Thyroid gland (tissue), 4 donors: Measurements from ENCODE around the gene RNGTT. TPM values are rescaled to one million over a fixed set of nuclear protein-coding genes. Genes with fewer than 3 reads are reported as not detected.

Source experiments
- DNase-seq, 2 donors: peaks; one replicate each; pipeline ENCODE4 v3.0.0-alpha.2; 2019
- H3K27ac ChIP-seq, 3 donors: fragments of 200-600 bp; sonication (generic); 1 replicate in 2 of 3; 2 replicates in 1 of 3; pipeline ENCODE4 v1.5.1; 2016 to 2019; ENCODE audit warnings: mild to moderate bottlenecking in 1 of 3, moderate library complexity in 1 of 3
- H3K27me3 ChIP-seq: fragments of 200-600 bp; sonication (generic); one replicate; pipeline ENCODE4 v1.5.1; 2019
- H3K36me3 ChIP-seq, 2 donors: fragments of 200-600 bp; sonication (generic); one replicate each; pipeline ENCODE4 v1.5.1; 2016 to 2019
- H3K4me1 ChIP-seq, 2 donors: fragments of 200-600 bp; sonication (generic); one replicate each; pipeline ENCODE4 v1.5.1; 2017 to 2019
- H3K4me3 ChIP-seq, 3 donors: fragments of 200-600 bp; sonication (generic); replicated peaks in 1 of 3; 1 replicate in 2 of 3; 2 replicates in 1 of 3; pipeline ENCODE4 v1.5.1; 2016; ENCODE audit warnings: mild to moderate bottlenecking in 1 of 3
- H3K9me3 ChIP-seq: fragments of 200-600 bp; sonication (generic); one replicate; pipeline ENCODE4 v1.5.1; 2017
- CTCF ChIP-seq, 6 experiments: fragments of 200-600 bp in 3 of 6; fragments of 450-650 bp in 3 of 6; sonication (generic) in 3 of 6; IDR thresholded peaks; one replicate each; pipeline ENCODE4 v1.5.1; 2016 to 2019; ENCODE audit warnings: antibody characterized with exemption in 6 of 6, mild to moderate bottlenecking in 2 of 6, inconsistent platforms in 1 of 6, moderate library complexity in 1 of 6
- POLR2A ChIP-seq, 2 donors: fragments of 450-650 bp; IDR thresholded peaks; one replicate each; pipeline ENCODE4 v1.6.1; 2017; ENCODE audit warnings: antibody characterized with exemption in 2 of 2, mild to moderate bottlenecking in 2 of 2, moderate library complexity in 1 of 2
- WGBS, 2 donors: methylation state at CpG; one replicate each; pipeline ENCODE4 v1.1.5; 2017; 5-methylcytosine and 5-hydroxymethylcytosine counted together
- intact Hi-C: fragments of 100-400 bp; cut with DNase I; formaldehyde crosslinking; loops from one replicate; pipeline ENCODE4 v1.15.1; 2023
- total RNA-seq, 4 donors: library from RNA; depleted of rRNA; stranded (reverse); fragments of >200 nt; gene quantifications; one replicate each; pipeline ENCODE4 v1.2.3, GENCODE V29; 2016

RNGTT gene
- total RNA-seq, 4 donors from 2014 or later = 19.1 to 31.4 (median 24.8) TPM

- intact Hi-C loops = no loop called here
- H3K4me3 ChIP-seq = no peak overlapping the region
- no peaks in the 10 kb centered on the region for H3K27me3 ChIP-seq
- DNase-seq = no peak
- no peak for TF ChIP-seq POLR2A (IDR thresholded peaks at IDR 0.05)
- no peak for TF ChIP-seq CTCF (IDR thresholded peaks at IDR 0.05)
- no peaks in the 10 kb centered on the region for H3K36me3 ChIP-seq
- WGBS, 2 donors = 66 to 67% methylated on average over 3 of the region's 3 CpGs
- H3K27ac ChIP-seq = no peak overlapping the region
- H3K4me1 ChIP-seq = no peaks in the 10 kb centered on the region
- H3K9me3 ChIP-seq = no peaks in the 10 kb centered on the region
Measured at GRCh38 chr6:88605271-88605670, 358.1 kb downstream of the RNGTT start.

- TF ChIP-seq CTCF (IDR thresholded peaks at IDR 0.05) (no peak), POLR2A (IDR thresholded peaks at IDR 0.05) (no peak)
- intact Hi-C loops = no loop called here
- Histone ChIP-seq H3K27me3 (no peaks in the 10 kb centered on the region), H3K4me1 (no peaks in the 10 kb centered on the region), H3K27ac (no peak overlapping the region), H3K36me3 (no peaks in the 10 kb centered on the region), H3K9me3 (no peaks in the 10 kb centered on the region), H3K4me3 (no peak overlapping the region)
- 80 to 85% methylated on average over 6 of the region's 6 CpGs for WGBS, 2 donors
- DNase-seq = no peak
Measured at GRCh38 chr6:88599571-88599970, 363.8 kb downstream of the RNGTT start.

GRCh38 chr6:88596801-88597200, 366.6 kb downstream of the RNGTT start:
- H3K27me3 ChIP-seq = no peaks in the 10 kb centered on the region
- intact Hi-C loops = no loop called here
- H3K9me3 ChIP-seq = no peaks in the 10 kb centered on the region
- no peak overlapping the region for H3K4me3 ChIP-seq
- TF ChIP-seq CTCF (IDR thresholded peaks at IDR 0.05) (no peak), POLR2A (IDR thresholded peaks at IDR 0.05) (no peak)
- no peaks in the 10 kb centered on the region for H3K36me3 ChIP-seq
- WGBS, 2 donors = 97 to 100% methylated on average over 4 of the region's 4 CpGs
- no peak overlapping the region for H3K27ac ChIP-seq
- H3K4me1 ChIP-seq = no peaks in the 10 kb centered on the region
- no peak for DNase-seq

GRCh38 chr6:88588938-88589337, 374.5 kb downstream of the RNGTT start:
- Histone ChIP-seq H3K27ac (no peak overlapping the region), H3K4me3 (no peak overlapping the region), H3K4me1 (no peaks in the 10 kb centered on the region), H3K27me3 (no peaks in the 10 kb centered on the region), H3K9me3 (no peaks in the 10 kb centered on the region), H3K36me3 (no peaks in the 10 kb centered on the region)
- intact Hi-C loops = no loop called here
- TF ChIP-seq POLR2A (IDR thresholded peaks at IDR 0.05) = no peak
- TF ChIP-seq CTCF (IDR thresholded peaks at IDR 0.05) = no peak
- WGBS, 2 donors = 43 to 56% methylated on average over 3 of the region's 3 CpGs
- no peak for DNase-seq

- Histone ChIP-seq H3K27me3 (no peaks in the 10 kb centered on the region), H3K9me3 (no peaks in the 10 kb centered on the region), H3K36me3 (no peaks in the 10 kb centered on the region), H3K4me3 (no peak overlapping the region), H3K4me1 (no peaks in the 10 kb centered on the region), H3K27ac (no peak overlapping the region)
- 47 to 67% methylated on average over 12 of the region's 12 CpGs for WGBS, 2 donors
- TF ChIP-seq CTCF (IDR thresholded peaks at IDR 0.05) = no peak
- TF ChIP-seq POLR2A (IDR thresholded peaks at IDR 0.05) = no peak
- DNase-seq = no peak
- intact Hi-C loops = no loop called here
Measured at GRCh38 chr6:88587150-88587520, 376.3 kb downstream of the RNGTT start.
